ENCODE measurements around the gene HSBP1. TPM values are rescaled to one million over a fixed set of nuclear protein-coding genes. Genes with fewer than 3 reads are reported as not detected.

HSBP1 gene
- total and polyA plus RNA-seq, 2 of the 8 experiments (the other 6 are each of a cell fraction or from before 2014, with no cell fraction given), result 78.4 to 219 TPM

GRCh38 chr16:83804366-83804765, 3.4 kb upstream of the HSBP1 start:
- Histone ChIP-seq H3K4me1 (replicated peaks in 1 of 4; ENCODE audit: control insufficient read depth in 3 of 4, insufficient read depth in 4 of 4, low read length in 3 of 4) (peaks cover 4 to 23% (median 17%) of the 10 kb centered on the region in 4 experiments), H2BK15ac (ENCODE audit: low read length) (no peak overlapping the region), H3K27me3 (replicated peaks in 1 of 4; ENCODE audit: control insufficient read depth in 3 of 4, extremely low read depth in 1 of 4, insufficient read depth in 3 of 4, low read length in 3 of 4) (no peaks in the 10 kb centered on the region; a peak in 1 of 7 replicates), H3K9me3 (ENCODE audit: insufficient read depth in 2 of 2, low read depth in 1 of 2, low read length in 1 of 2) (no peaks in the 10 kb centered on the region), H3K9ac (replicated peaks in 1 of 4; ENCODE audit: extremely low read depth in 1 of 4, low read depth in 3 of 4, low read length in 3 of 4) (no peak overlapping the region), H2BK5ac (ENCODE audit: low read depth, low read length) (no peak overlapping the region; the same call in 1 of the 2 replicates), H2BK12ac (ENCODE audit: low read depth, low read length) (peak overlapping the region; percentile 76), H3K27ac (ENCODE audit: low read depth, low read length) (no peak overlapping the region), H4K91ac (replicated peaks; ENCODE audit: insufficient read length, low read length) (peak overlapping the region; percentile 90), H2BK20ac (ENCODE audit: low read length) (peak overlapping the region; percentile 84; the same call in 1 of the 2 replicates), H4K20me1 (replicated peaks in 1 of 2; ENCODE audit: control insufficient read depth in 1 of 2, insufficient read depth in 2 of 2, low read length in 2 of 2) (peaks cover 0 to 4% of the 10 kb centered on the region in 2 experiments), H3K23me2 (ENCODE audit: low read depth, low read length) (peaks cover 5% of the 10 kb centered on the region), H3K14ac (ENCODE audit: insufficient read length) (no peak overlapping the region), H3K56ac (replicated peaks; ENCODE audit: insufficient read length, low read depth, low read length) (no peak overlapping the region), H2BK120ac (replicated peaks; ENCODE audit: low read depth, low read length) (peak overlapping the region; percentile 13), H3K4me2 (ENCODE audit: insufficient read depth in 1 of 2, low read depth in 2 of 2, low read length in 2 of 2) (no peak overlapping the region), H4K8ac (ENCODE audit: extremely low read depth, insufficient read depth, low read length) (no peak overlapping the region), H3K36me3 (ENCODE audit: control insufficient read depth in 2 of 4, insufficient read depth in 4 of 4, low read length in 3 of 4) (no peaks in the 10 kb centered on the region), H2AK5ac (ENCODE audit: low read depth, low read length) (0 out of 2 replicates have a peak overlapping the region, but pooled peaks have one; percentile 43), H2AFZ (ENCODE audit: low read length) (0 out of 2 replicates have a peak overlapping the region, but pooled peaks have one; percentile 86), H3K4me3 (ENCODE audit: extremely low read depth in 1 of 4, insufficient read depth in 2 of 4, low read depth in 3 of 4, low read length in 4 of 4) (no peak overlapping the region), H3K79me2 (ENCODE audit: control insufficient read depth in 1 of 2, insufficient read depth in 2 of 2, low read length in 2 of 2) (peaks cover 6 to 12% of the 10 kb centered on the region in 2 experiments), H3K4ac (replicated peaks; ENCODE audit: insufficient read length, low read depth, low read length) (no peak overlapping the region), H4K5ac (ENCODE audit: insufficient read length, low read depth, low read length) (no peak overlapping the region), H3K18ac (ENCODE audit: extremely low read depth, low read length) (no peak overlapping the region), H3K79me1 (ENCODE audit: low read depth, low read length) (peaks cover 4% of the 10 kb centered on the region), H3K23ac (ENCODE audit: insufficient read length) (no peak overlapping the region)
- POLR2A ChIA-PET (ENCODE audit: partially characterized antibody), result interaction anchor here (1.5 kb wide), 1 partner anchor 10 kb away, joined by 5 read pairs; no protein-coding TSS in a partner anchor
- WGBS, 2 experiments (ENCODE audit: extremely low coverage in 1 of 2, insufficient coverage in 1 of 2, insufficient read length in 1 of 2, insufficient replicate concordance in 2 of 2, low coverage in 1 of 2, low lambda C conversion rate in 2 of 2, missing lambda C conversion rate in 1 of 2), result 92% methylated on average over 5 of the region's 5 CpGs; no CpG with 5 or more reads in 1 of the 2 experiments
- TF ChIP-seq CHD2 (IDR thresholded peaks at IDR 0.05; ENCODE audit: low read length) (no peak), ASH2L (IDR thresholded peaks at IDR 0.05; ENCODE audit: low read length) (no peak), FOSL1 (IDR thresholded peaks at IDR 0.05; ENCODE audit: insufficient read depth, low read depth, low read length) (no peak), KDM5A (IDR thresholded peaks at IDR 0.05; ENCODE audit: low read length) (no peak), SIN3A (conservative IDR thresholded peaks at IDR 0.05 in 1 of 2, IDR thresholded peaks at IDR 0.05 in 1 of 2; ENCODE audit: low read depth in 1 of 2, low read length in 2 of 2) (no peak), SIX5 (IDR thresholded peaks at IDR 0.05; ENCODE audit: low read depth, low read length) (no peak), TCF12 (IDR thresholded peaks at IDR 0.05; ENCODE audit: low read depth, low read length) (no peak), TAF7 (optimal IDR thresholded peaks at IDR 0.05; ENCODE audit: borderline replicate concordance, low read depth, low read length) (no peak), SRF (IDR thresholded peaks at IDR 0.05; ENCODE audit: low read depth, low read length) (no peak)
- DNase-seq (ENCODE audit: low read depth in 1 of 2, low spot score in 2 of 2) (no peak), FAIRE-seq (no peak)
- CTCF ChIA-PET (ENCODE audit: partially characterized antibody), result interaction anchor here (1.2 to 2.2 kb wide), 3 partner anchors 10 to 356 kb away, joined by 3 to 4 read pairs (median 3); no protein-coding TSS in a partner anchor

Data from H1 (cell line).